Fibroblast of lung (primary cell): ENCODE measurements around the gene TIAM1. TPM values are rescaled to one million over a fixed set of nuclear protein-coding genes. Genes with fewer than 3 reads are reported as not detected.

Experiments
- DNase-seq, 2 donors: peaks; one replicate each; pipeline versions ENCODE4 v3.0.0 to v3.0.0-alpha.2; 2010; ENCODE audit warnings: low read depth in 2 of 2
- H2AFZ ChIP-seq: 2 replicates; pipeline ENCODE4 v1.5.1; 2012; ENCODE audit warnings: low read length, control low read depth, inconsistent platforms
- H3K27ac ChIP-seq: 2 replicates; pipeline ENCODE4 v1.5.1; 2011; ENCODE audit warnings: low read length, control low read depth; ENCODE audit not compliant: insufficient read depth
- H3K27me3 ChIP-seq: 2 replicates; pipeline ENCODE4 v1.5.1; 2011; ENCODE audit warnings: mild to moderate bottlenecking, low read length; ENCODE audit not compliant: control insufficient read depth, insufficient read depth
- H3K36me3 ChIP-seq: 2 replicates; pipeline ENCODE4 v1.5.1; 2011; ENCODE audit warnings: low read length; ENCODE audit not compliant: control insufficient read depth, insufficient read depth
- H3K4me1 ChIP-seq: 2 replicates; pipeline ENCODE4 v1.5.1; 2011; ENCODE audit warnings: low read length; ENCODE audit not compliant: control insufficient read depth, insufficient read depth; ENCODE audit errors: extremely low read depth
- H3K4me2 ChIP-seq: 2 replicates; pipeline ENCODE4 v1.5.1; 2011; ENCODE audit warnings: low read length, control low read depth; ENCODE audit not compliant: insufficient read depth; ENCODE audit errors: extremely low read depth
- H3K4me3 ChIP-seq, 4 experiments: fragments of 200-600 bp in 1 of 4; sonication (generic) in 1 of 4; replicated peaks in 1 of 4; 2 replicates each; pipeline ENCODE4 v1.5.1; 2011 to 2016; ENCODE audit warnings: low read length in 4 of 4, low read depth in 3 of 4, mild to moderate bottlenecking in 3 of 4, control low read depth in 2 of 4, inconsistent platforms in 1 of 4, mixed read lengths in 1 of 4; ENCODE audit not compliant: insufficient read depth in 1 of 4; ENCODE audit errors: control extremely low read depth in 1 of 4
- H3K79me2 ChIP-seq: 2 replicates; pipeline ENCODE4 v1.5.1; 2012; ENCODE audit warnings: mild to moderate bottlenecking, low read length, inconsistent platforms; ENCODE audit not compliant: control insufficient read depth, insufficient read depth
- H3K9ac ChIP-seq: 2 replicates; pipeline ENCODE4 v1.5.1; 2011; ENCODE audit warnings: mild to moderate bottlenecking, low read length, control low read depth; ENCODE audit not compliant: insufficient read depth
- H3K9me3 ChIP-seq: 2 replicates; pipeline ENCODE4 v1.5.1; 2012; ENCODE audit warnings: low read depth, low read length; ENCODE audit not compliant: control insufficient read depth, insufficient read depth
- H4K20me1 ChIP-seq: 2 replicates; pipeline ENCODE4 v1.5.1; 2011; ENCODE audit warnings: low read length; ENCODE audit not compliant: control insufficient read depth, insufficient read depth; ENCODE audit errors: extremely low read depth
- CTCF ChIP-seq, 2 donors: IDR thresholded peaks in 1 of 2; conservative IDR thresholded peaks in 1 of 2; 1 replicate in 1 of 2; 2 replicates in 1 of 2; pipeline ENCODE4 v1.5.1; 2011 to 2012; ENCODE audit warnings: low read length in 2 of 2, control low read depth in 1 of 2, inconsistent platforms in 1 of 2, low read depth in 1 of 2, mild to moderate bottlenecking in 1 of 2
- EZH2 ChIP-seq: IDR thresholded peaks from 2 replicates; pipeline ENCODE4 v1.5.1; 2012; ENCODE audit warnings: low read length, control low read depth, mild to moderate bottlenecking; ENCODE audit errors: missing control alignments
- polyA plus RNA-seq, 2 donors: library from polyadenylated mRNA; depleted of rRNA in 1 of 2; stranded (reverse) in 1 of 2; unstranded in 1 of 2; fragments of >200 nt; gene quantifications; 2 replicates each; pipeline ENCODE4 v1.2.1, GENCODE V29; 2011 to 2012; ENCODE audit warnings: missing spikeins in 1 of 2
- total RNA-seq: library from RNA; depleted of rRNA; stranded (reverse); fragments of >200 nt; gene quantifications from 2 replicates; pipeline ENCODE4 v1.2.1, GENCODE V29; 2014

The TIAM1 gene
- total and polyA plus RNA-seq, 2 donors (not counting 1 experiment from before 2014, with no cell fraction given) = under 0.01 to 0.52 TPM

GRCh38 chr21:31162827-31163226, 181.2 kb downstream of the TIAM1 start:
- Histone ChIP-seq H3K27me3 (no peaks in the 10 kb centered on the region), H4K20me1 (no peaks in the 10 kb centered on the region), H3K79me2 (no peaks in the 10 kb centered on the region), H3K27ac (no peak overlapping the region), H3K9me3 (no peaks in the 10 kb centered on the region), H3K4me2 (no peak overlapping the region), H3K4me3 (no peak overlapping the region), H3K36me3 (no peaks in the 10 kb centered on the region), H3K4me1 (no peaks in the 10 kb centered on the region), H3K9ac (no peak overlapping the region), H2AFZ (no peak overlapping the region)
- DNase-seq = peak; percentile 61 to 68
- TF ChIP-seq CTCF (conservative IDR thresholded peaks at IDR 0.05 in 1 of 2, IDR thresholded peaks at IDR 0.05 in 1 of 2; ENCODE audit: low read depth in 1 of 2, low read length in 2 of 2) (no peak), EZH2 (no peak)

GRCh38 chr21:31162079-31162699, 181.9 kb downstream of the TIAM1 start:
- H3K27me3 ChIP-seq = no peaks in the 10 kb centered on the region
- H3K4me1 ChIP-seq = no peaks in the 10 kb centered on the region
- DNase-seq = no peak
- no peaks in the 10 kb centered on the region for H4K20me1 ChIP-seq
- H3K79me2 ChIP-seq = no peaks in the 10 kb centered on the region
- H3K9me3 ChIP-seq = no peaks in the 10 kb centered on the region
- H3K4me2 ChIP-seq = no peak overlapping the region
- no peaks in the 10 kb centered on the region for H3K36me3 ChIP-seq
- no peak overlapping the region for H3K9ac ChIP-seq
- H3K27ac ChIP-seq = no peak overlapping the region
- TF ChIP-seq EZH2 = no peak
- no peak for TF ChIP-seq CTCF (conservative IDR thresholded peaks at IDR 0.05 in 1 of 2, IDR thresholded peaks at IDR 0.05 in 1 of 2; ENCODE audit: low read depth in 1 of 2, low read length in 2 of 2)
- no peak overlapping the region for H3K4me3 ChIP-seq
- no peak overlapping the region for H2AFZ ChIP-seq

- no peaks in the 10 kb centered on the region for H4K20me1 ChIP-seq
- H3K79me2 ChIP-seq = no peaks in the 10 kb centered on the region
- H3K4me3 ChIP-seq = no peak overlapping the region
- H3K4me1 ChIP-seq = no peaks in the 10 kb centered on the region
- H3K36me3 ChIP-seq = no peaks in the 10 kb centered on the region
- H3K9me3 ChIP-seq = no peaks in the 10 kb centered on the region
- H3K4me2 ChIP-seq = peak overlapping the region; percentile 25
- no peaks in the 10 kb centered on the region for H3K27me3 ChIP-seq
- no peak overlapping the region for H3K27ac ChIP-seq
- H3K9ac ChIP-seq = no peak overlapping the region
- TF ChIP-seq EZH2 (no peak), CTCF (conservative IDR thresholded peaks at IDR 0.05 in 1 of 2, IDR thresholded peaks at IDR 0.05 in 1 of 2; ENCODE audit: low read depth in 1 of 2, low read length in 2 of 2) (no peak)
- H2AFZ ChIP-seq = no peak overlapping the region
- peak; percentile 6 to 78 for DNase-seq
Observed at GRCh38 chr21:31161157-31161556, 182.9 kb downstream of the TIAM1 start.
